Neural progenitor cell (in vitro differentiated cells): ENCODE data around the gene NARS2. TPM values are rescaled to one million over a fixed set of nuclear protein-coding genes. Genes with fewer than 3 reads are reported as not detected.

Source experiments
- DNase-seq: peaks from one replicate; pipeline ENCODE4 v3.0.0-alpha.2; 2016; ENCODE audit warnings: low spot score
- H2AFZ ChIP-seq: fragments of 200-600 bp; sonication (generic); replicated peaks from 2 replicates; pipeline ENCODE4 v1.6.1; 2016; ENCODE audit warnings: antibody characterized with exemption
- H3F3A ChIP-seq: fragments of 200-600 bp; sonication (generic); 2 replicates; pipeline ENCODE4 v1.6.1; 2016; ENCODE audit warnings: antibody characterized with exemption, low read depth
- H3K27ac ChIP-seq: fragments of 200-600 bp; sonication (generic); 2 replicates; pipeline ENCODE4 v1.5.1; 2016; ENCODE audit warnings: mild to moderate bottlenecking
- H3K27me3 ChIP-seq: fragments of 200-600 bp; sonication (generic); 2 replicates; pipeline ENCODE4 v1.6.1; 2016; ENCODE audit warnings: mild to moderate bottlenecking, moderate library complexity
- H3K36me3 ChIP-seq: fragments of 200-600 bp; sonication (generic); 2 replicates; pipeline ENCODE4 v1.5.1; 2016
- H3K4me1 ChIP-seq: fragments of 200-600 bp; sonication (generic); 2 replicates; pipeline ENCODE4 v1.6.1; 2016; ENCODE audit warnings: mixed run types
- H3K4me2 ChIP-seq: fragments of 200-600 bp; sonication (generic); 2 replicates; pipeline ENCODE4 v1.6.1; 2016
- H3K4me3 ChIP-seq: fragments of 200-600 bp; sonication (generic); 2 replicates; pipeline ENCODE4 v1.5.1; 2016
- H3K79me2 ChIP-seq: fragments of 200-600 bp; sonication (generic); 2 replicates; pipeline ENCODE4 v1.6.1; 2016; ENCODE audit warnings: low read depth
- H3K9ac ChIP-seq: fragments of 200-600 bp; sonication (generic); 2 replicates; pipeline ENCODE4 v1.6.1; 2016
- H3K9me3 ChIP-seq: fragments of 200-600 bp; sonication (generic); 2 replicates; pipeline ENCODE4 v1.5.1; 2016; ENCODE audit warnings: low read depth
- H4K20me1 ChIP-seq: fragments of 200-600 bp; sonication (generic); 2 replicates; pipeline ENCODE4 v1.6.1; 2016; ENCODE audit warnings: low read depth
- H3K27ac Mint-ChIP-seq: 3 replicates; pipeline ENCODE4 v1.8.0; 2021; ENCODE audit warnings: mixed read lengths
- H3K27me3 Mint-ChIP-seq: 2 replicates; pipeline ENCODE4 v1.8.0; 2022; ENCODE audit warnings: low read depth, mild to moderate bottlenecking, inconsistent platforms, moderate library complexity, mixed read lengths; ENCODE audit not compliant: insufficient read depth
- H3K36me3 Mint-ChIP-seq: 3 replicates; pipeline ENCODE4 v1.8.0; 2021; ENCODE audit warnings: mixed read lengths
- H3K4me1 Mint-ChIP-seq: 3 replicates; pipeline ENCODE4 v1.8.0; 2021; ENCODE audit warnings: mixed read lengths
- H3K4me3 Mint-ChIP-seq: 3 replicates; pipeline ENCODE4 v1.8.0; 2021; ENCODE audit warnings: mild to moderate bottlenecking, moderate library complexity, mixed read lengths
- H3K9me3 Mint-ChIP-seq: 3 replicates; pipeline ENCODE4 v1.8.0; 2020; ENCODE audit warnings: mixed read lengths
- EZH2 ChIP-seq: fragments of 200-600 bp; sonication (generic); IDR thresholded peaks from 2 replicates; pipeline ENCODE4 v1.6.1; 2017; ENCODE audit warnings: antibody characterized with exemption, mild to moderate bottlenecking, moderate library complexity
- EZH2phosphoT487 ChIP-seq: fragments of 200-600 bp; sonication (generic); IDR thresholded peaks from 2 replicates; pipeline ENCODE4 v1.6.1; 2017; ENCODE audit warnings: antibody characterized with exemption
- total RNA-seq: library from RNA; depleted of rRNA; stranded (reverse); fragments of >200 nt; gene quantifications from 2 replicates; pipeline ENCODE4 v1.2.3, GENCODE V29; 2015; ENCODE audit warnings: low replicate concordance
- TF ChIP-seq, protein P1 (sequence below): fragments of 200-600 bp; sonication (generic); IDR thresholded peaks from 2 replicates; pipeline ENCODE4 v1.5.1; 2017; ENCODE audit warnings: antibody characterized with exemption, mild to moderate bottlenecking

NARS2 gene
- total RNA-seq, 1 donor from 2014 or later, result 53.0 TPM

DNA sequence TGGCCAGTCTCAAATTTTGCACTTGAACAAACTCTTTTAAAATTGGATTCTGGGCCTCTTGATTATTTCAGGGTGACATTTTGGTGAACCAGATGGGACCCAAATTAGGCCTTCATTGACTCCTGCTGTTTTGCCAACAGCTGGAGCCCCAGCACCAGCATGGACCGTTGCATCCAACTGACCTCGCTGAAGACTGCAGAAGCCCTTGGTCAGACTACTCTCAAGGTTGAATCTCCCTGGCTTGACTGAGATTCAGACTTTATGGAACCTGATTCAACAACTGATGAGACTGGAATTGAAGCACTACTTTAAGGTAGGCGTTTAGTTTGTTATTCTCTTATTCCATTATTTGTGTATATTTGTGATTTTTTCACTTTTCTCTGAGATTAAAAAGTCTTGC lies 41.7 kb downstream of the NARS2 start:
- Mint-ChIP-seq H3K4me1 (no peaks in the 10 kb centered on the region), H3K4me3 (no peak overlapping the region), H3K9me3 (no peaks in the 10 kb centered on the region), H3K27ac (no peak overlapping the region), H3K36me3 (no peaks in the 10 kb centered on the region), H3K27me3 (no peaks in the 10 kb centered on the region)
- Histone ChIP-seq H3K4me1 (no peaks in the 10 kb centered on the region), H3K27ac (no peak overlapping the region), H3K9ac (no peak overlapping the region), H3K4me2 (no peak overlapping the region), H3K27me3 (no peaks in the 10 kb centered on the region), H3K79me2 (no peaks in the 10 kb centered on the region), H2AFZ (no peak overlapping the region), H3K36me3 (no peaks in the 10 kb centered on the region), H3K4me3 (no peak overlapping the region), H3F3A (no peaks in the 10 kb centered on the region), H3K9me3 (no peaks in the 10 kb centered on the region), H4K20me1 (no peaks in the 10 kb centered on the region)
- DNase-seq, result no peak
- TF ChIP-seq EZH2phosphoT487 (no peak), EZH2 (no peak)
- TF ChIP-seq, protein P1, sequence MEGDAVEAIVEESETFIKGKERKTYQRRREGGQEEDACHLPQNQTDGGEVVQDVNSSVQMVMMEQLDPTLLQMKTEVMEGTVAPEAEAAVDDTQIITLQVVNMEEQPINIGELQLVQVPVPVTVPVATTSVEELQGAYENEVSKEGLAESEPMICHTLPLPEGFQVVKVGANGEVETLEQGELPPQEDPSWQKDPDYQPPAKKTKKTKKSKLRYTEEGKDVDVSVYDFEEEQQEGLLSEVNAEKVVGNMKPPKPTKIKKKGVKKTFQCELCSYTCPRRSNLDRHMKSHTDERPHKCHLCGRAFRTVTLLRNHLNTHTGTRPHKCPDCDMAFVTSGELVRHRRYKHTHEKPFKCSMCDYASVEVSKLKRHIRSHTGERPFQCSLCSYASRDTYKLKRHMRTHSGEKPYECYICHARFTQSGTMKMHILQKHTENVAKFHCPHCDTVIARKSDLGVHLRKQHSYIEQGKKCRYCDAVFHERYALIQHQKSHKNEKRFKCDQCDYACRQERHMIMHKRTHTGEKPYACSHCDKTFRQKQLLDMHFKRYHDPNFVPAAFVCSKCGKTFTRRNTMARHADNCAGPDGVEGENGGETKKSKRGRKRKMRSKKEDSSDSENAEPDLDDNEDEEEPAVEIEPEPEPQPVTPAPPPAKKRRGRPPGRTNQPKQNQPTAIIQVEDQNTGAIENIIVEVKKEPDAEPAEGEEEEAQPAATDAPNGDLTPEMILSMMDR, result no peak

DNA sequence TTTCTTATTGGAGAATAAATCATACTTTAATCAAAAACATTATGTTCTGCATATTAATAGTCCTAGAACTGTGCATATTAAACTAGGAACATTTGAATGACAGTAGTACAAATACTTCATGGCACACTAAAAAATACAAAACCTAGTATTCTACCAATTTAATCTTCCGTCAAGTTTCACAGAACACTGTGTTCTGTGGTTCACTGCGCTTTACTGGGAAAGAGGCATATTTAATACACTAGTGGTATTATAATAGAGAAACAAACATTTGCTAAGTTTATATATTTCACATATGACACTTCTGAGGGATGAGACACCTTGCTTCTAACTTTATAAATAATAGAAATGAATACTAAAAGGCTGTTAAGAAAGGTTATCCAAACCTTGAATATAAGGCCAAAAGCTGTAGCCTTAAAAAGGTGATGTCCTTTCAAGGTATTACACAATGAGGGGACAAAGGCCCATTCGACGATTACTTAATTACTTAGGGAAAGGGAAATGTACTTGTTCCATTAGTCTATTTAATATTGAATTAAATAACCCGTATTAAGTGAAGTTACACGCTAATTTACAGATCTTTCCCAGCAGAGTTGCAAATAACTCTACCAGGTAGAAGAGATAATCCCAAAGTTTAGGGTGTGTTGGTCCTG lies 48.0 kb downstream of the NARS2 start:
- Histone ChIP-seq H3K27me3 (no peaks in the 10 kb centered on the region), H3K9me3 (no peaks in the 10 kb centered on the region), H3F3A (no peaks in the 10 kb centered on the region), H3K27ac (no peak overlapping the region), H3K4me1 (no peaks in the 10 kb centered on the region), H3K79me2 (no peaks in the 10 kb centered on the region), H3K4me2 (no peak overlapping the region), H3K9ac (no peak overlapping the region), H3K36me3 (no peaks in the 10 kb centered on the region), H2AFZ (no peak overlapping the region), H4K20me1 (no peaks in the 10 kb centered on the region), H3K4me3 (no peak overlapping the region)
- no peak for DNase-seq
- H3K4me3 Mint-ChIP-seq, result no peak overlapping the region
- TF ChIP-seq, protein P1, result no peak
- TF ChIP-seq EZH2phosphoT487 (no peak), EZH2 (no peak)
- H3K27me3 Mint-ChIP-seq, result peaks cover 2% of the 10 kb centered on the region
- H3K27ac Mint-ChIP-seq, result no peak overlapping the region
- H3K36me3 Mint-ChIP-seq, result peaks cover 14% of the 10 kb centered on the region
- no peaks in the 10 kb centered on the region for H3K4me1 Mint-ChIP-seq
- H3K9me3 Mint-ChIP-seq, result no peaks in the 10 kb centered on the region

DNA sequence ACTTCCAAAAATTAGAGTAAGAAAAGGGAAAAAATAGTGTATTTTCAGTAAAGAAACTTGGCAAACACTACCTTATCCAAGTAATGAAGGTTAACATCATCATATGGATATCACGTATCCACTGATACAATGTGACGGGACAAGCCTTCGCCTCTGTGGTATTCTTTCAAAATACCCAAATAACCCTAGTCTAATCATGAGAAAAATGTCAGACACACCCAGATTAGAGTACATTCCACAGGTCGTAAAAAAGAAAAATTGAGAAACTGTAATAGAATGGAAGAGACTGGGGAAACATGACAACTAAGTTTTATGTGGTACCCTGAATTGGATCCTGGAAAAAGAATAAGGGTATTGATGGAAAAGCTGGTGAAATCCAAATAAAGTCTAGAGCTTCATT lies 48.9 kb downstream of the NARS2 start:
- H3K36me3 ChIP-seq, result no peaks in the 10 kb centered on the region
- Mint-ChIP-seq H3K27ac (no peak overlapping the region), H3K36me3 (peaks cover 14% of the 10 kb centered on the region), H3K27me3 (peaks cover 2% of the 10 kb centered on the region), H3K9me3 (no peaks in the 10 kb centered on the region), H3K4me3 (no peak overlapping the region), H3K4me1 (no peaks in the 10 kb centered on the region)
- TF ChIP-seq, protein P1, result no peak
- no peak for TF ChIP-seq EZH2phosphoT487
- TF ChIP-seq EZH2, result no peak
- H3K27ac ChIP-seq, result no peak overlapping the region
- no peak for DNase-seq
- no peak overlapping the region for H3K9ac ChIP-seq
- H4K20me1 ChIP-seq, result no peaks in the 10 kb centered on the region
- no peaks in the 10 kb centered on the region for H3F3A ChIP-seq
- H3K4me1 ChIP-seq, result no peaks in the 10 kb centered on the region
- H3K27me3 ChIP-seq, result no peaks in the 10 kb centered on the region
- no peaks in the 10 kb centered on the region for H3K9me3 ChIP-seq
- no peak overlapping the region for H3K4me2 ChIP-seq
- H2AFZ ChIP-seq, result no peak overlapping the region
- H3K79me2 ChIP-seq, result no peaks in the 10 kb centered on the region
- H3K4me3 ChIP-seq, result no peak overlapping the region
